CD4-positive, alpha-beta T cell treated with Interleukin-15 for 1 hour (primary cell): ENCODE data around the gene SLMAP.

Source experiments
- DNase-seq: peaks from one replicate; pipeline ENCODE4 v3.0.0-alpha.2; 2020

The SLMAP gene

DNA sequence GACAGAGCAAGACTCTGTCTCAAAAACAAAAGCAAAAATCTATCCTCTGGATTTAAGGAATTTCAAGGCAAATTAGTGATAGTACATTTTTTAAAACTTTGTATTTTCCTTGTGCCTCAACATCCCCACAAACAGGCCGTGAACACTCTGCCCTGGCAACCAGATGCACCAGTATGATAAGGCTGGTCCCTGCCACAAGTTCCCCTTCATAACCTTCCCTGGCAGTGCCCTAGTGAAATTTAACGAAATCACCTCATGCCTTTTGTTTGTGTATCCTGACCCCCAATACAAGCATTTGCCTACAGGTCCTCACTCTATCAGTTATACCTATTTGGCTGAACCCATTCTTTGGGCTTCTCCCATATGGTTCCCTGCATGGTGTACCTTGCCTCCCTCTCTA, 144.7 kb downstream of the SLMAP start:
- no peak for DNase-seq

GRCh38 chr3:57903124-57903890, 147.2 kb downstream of the SLMAP start:
- no peak for DNase-seq

DNA sequence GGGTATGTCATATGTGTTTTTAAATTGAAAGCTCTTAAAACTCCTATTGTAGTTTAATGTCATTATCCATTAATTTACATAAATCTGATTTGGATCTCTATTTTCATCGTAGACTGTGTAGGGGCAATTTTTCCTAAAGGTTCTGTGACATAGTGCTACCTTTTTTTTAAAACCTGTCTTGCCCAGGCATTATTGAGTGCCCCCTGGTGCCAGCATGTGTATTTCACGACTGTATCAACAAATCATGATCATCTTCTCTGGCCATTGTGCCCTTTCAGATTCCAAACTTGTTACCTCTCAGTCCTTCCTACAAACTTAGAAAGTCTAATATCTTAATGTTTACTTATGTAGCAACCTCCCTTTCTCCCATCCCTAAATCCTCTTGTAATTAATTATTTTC, 154.9 kb downstream of the SLMAP start:
- no peak for DNase-seq

- DNase-seq, result no peak
These were observed 155.5 kb downstream of the SLMAP start for GRCh38 chr3:57911593-57911992.

GRCh38 chr3:57917601-57918000, 161.5 kb downstream of the SLMAP start:
- no peak for DNase-seq

GRCh38 chr3:57918123-57918837, 162.2 kb downstream of the SLMAP start:
- no peak for DNase-seq

GRCh38 chr3:57919987-57920386, 163.9 kb downstream of the SLMAP start:
- no peak for DNase-seq

GRCh38 chr3:57923101-57923500, 167.0 kb downstream of the SLMAP start:
- DNase-seq, result no peak

DNA sequence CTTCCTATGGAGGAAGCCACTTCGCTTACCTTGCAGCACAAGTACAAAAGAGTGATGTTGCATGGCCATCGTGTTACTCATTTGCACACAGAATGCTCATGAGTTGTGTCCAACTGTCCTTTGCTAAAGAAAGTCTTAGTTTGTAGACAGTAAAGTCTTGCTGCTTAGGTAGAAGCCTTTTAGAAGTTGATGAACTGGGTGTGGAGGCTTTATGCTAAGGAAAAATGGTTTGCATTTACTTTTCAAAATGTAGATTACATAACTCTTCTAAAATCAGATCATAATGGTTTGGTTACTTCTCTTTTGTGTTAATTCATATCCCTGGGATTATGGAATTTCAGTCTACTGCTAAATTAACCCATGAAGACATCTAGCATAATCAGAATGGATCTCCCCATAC, 167.6 kb downstream of the SLMAP start:
- DNase-seq, result no peak

GRCh38 chr3:57927166-57927565, 171.1 kb downstream of the SLMAP start:
- no peak for DNase-seq

- no peak for DNase-seq
These were observed 171.8 kb downstream of the SLMAP start for GRCh38 chr3:57927916-57928315.

DNA sequence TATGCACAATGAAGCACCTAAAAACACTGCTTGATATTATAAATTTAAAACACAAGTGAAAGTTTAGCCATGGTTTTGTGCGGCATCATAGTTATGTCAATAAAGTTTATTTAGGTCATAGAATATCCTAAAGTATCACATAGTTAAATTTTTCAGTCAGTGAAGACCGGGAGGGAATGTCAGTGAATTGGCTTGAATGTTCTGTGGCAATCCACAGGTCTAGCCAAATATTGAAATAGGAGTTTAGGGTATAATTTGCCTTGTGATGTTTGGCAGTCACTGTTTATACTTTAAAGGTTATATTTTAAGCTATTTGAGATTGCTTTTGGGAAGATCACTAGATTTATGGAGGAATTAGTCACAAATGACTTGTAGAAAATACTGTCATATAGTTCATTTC, 172.4 kb downstream of the SLMAP start:
- no peak for DNase-seq

GRCh38 chr3:57929988-57930387, 173.9 kb downstream of the SLMAP start:
- DNase-seq, result no peak

DNA sequence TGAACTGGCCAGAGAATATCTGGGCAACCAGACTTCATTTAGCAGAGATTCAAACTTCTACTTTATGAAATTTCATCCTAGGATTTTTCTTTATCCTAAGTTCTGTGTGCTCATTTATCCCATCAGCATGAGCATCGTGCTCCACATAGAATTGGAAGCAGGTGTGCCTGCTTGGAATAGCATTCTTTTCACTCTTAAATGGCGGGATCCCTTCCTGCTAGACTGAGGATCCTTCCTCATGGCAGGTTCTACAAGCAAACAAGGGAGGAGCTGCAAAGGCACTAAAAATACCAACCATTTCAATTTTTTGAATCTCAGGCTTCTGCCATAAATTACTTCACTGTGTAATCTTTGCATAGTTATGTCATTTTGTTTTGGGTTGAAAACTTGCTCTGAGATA, 177.5 kb downstream of the SLMAP start:
- no peak for DNase-seq

GRCh38 chr3:57934373-57934772, 178.3 kb downstream of the SLMAP start:
- DNase-seq, result no peak

DNA sequence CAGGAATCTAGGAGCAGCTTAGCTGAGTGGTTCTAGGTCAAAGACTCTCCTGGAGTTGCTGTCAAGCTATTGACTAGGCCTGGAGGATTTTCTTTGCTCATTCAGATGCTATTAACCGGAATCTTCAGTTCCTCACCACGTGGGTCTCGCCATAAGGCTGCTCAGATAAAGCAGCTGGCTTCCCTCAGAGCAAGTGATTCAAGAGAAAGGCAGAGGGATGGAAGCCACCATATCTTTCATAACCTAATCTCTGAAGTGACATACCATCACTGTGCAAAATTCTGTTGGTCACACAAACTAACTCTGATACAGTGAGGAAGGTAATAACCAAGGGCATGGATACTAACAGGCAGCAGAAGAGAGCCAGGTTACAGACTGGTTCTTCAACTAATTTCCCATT, 179.4 kb downstream of the SLMAP start:
- DNase-seq, result no peak

DNA sequence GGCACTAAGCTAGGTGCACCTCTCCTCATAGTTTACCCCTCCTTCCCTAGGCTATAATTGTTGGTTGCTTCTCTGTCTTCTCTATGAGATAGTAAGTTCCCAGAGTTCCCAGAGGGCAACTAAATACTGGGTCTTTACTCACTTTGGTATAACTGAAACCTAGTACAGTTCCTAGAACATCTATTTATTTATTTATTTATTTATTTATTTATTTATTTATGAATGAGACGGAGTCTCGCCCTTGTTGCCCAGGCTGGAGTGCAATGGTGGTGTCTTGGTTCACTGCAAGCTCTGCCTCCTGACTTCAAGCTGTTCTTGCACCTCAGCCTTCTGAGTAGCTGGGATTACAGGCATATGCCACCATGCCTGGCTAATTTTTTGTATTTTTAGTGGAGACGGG, 181.0 kb downstream of the SLMAP start:
- no peak for DNase-seq

GRCh38 chr3:57939775-57940174, 183.7 kb downstream of the SLMAP start:
- DNase-seq, result no peak

DNA sequence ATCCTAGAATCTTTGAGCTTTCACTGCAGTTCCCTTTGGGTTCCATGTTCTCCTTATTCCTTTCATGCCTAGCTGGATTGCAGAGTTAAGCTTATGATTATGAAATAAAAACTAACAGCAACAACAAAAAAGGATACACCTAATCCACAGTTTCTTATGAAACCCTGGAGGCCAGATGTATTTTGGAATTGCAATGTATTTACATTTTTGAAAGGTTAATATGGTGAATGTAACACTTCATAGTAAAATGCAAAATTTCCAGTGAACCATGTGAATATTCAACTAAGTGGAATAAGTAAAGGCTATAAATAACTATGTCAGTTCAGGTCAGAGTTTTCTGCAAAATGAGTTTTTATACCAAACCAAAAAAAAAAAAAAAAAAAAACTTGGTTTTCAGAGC, 186.3 kb downstream of the SLMAP start:
- no peak for DNase-seq

DNA sequence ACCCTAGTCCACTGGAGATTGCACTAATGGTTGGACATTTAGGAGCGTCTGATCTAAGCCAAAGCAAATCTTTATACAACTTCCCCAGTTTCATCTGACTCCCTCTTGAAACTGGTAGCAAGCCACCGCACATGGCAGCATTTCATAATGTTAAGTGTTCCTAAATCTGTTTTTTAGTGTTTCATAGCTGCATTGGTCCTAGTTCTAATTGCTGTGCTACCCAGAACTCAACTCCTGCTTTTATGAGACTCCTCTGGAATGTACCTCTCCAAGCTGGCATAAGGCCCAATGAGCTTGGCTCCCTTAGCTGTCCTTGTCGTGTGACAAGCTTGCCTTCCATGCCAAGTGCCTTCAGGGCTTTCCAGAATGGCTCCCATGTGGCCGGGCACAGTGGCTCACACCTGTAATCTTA, 186.8 kb downstream of the SLMAP start:
- DNase-seq, result no peak

GRCh38 chr3:57943525-57944495, 187.7 kb downstream of the SLMAP start:
- DNase-seq, result no peak

- DNase-seq, result no peak
These were observed 190.9 kb downstream of the SLMAP start for GRCh38 chr3:57946970-57947381.

GRCh38 chr3:57948080-57948671, 192.1 kb downstream of the SLMAP start:
- DNase-seq, result no peak
